Colonic mucosa (tissue), 4 donors: Measurements from ENCODE around the gene GRHL3. TPM values are rescaled to one million over a fixed set of nuclear protein-coding genes. Genes with fewer than 3 reads are reported as not detected.
A peak's percentile ranks its signal among the peaks of the same experiment; 100 is the strongest.

Experiments used
- DNase-seq: peaks from one replicate; pipeline ENCODE4 v3.0.0-alpha.2; 2020
- H3K27ac ChIP-seq: fragments of 200-600 bp; one replicate; pipeline ENCODE4 v1.8.0; 2021
- H3K27me3 ChIP-seq: fragments of 200-600 bp; one replicate; pipeline ENCODE4 v1.8.0; 2021
- H3K36me3 ChIP-seq: fragments of 200-600 bp; one replicate; pipeline ENCODE4 v1.8.0; 2021
- H3K4me1 ChIP-seq: fragments of 200-600 bp; one replicate; pipeline ENCODE4 v1.8.0; 2021; ENCODE audit warnings: mild to moderate bottlenecking
- H3K4me3 ChIP-seq: fragments of 200-600 bp; one replicate; pipeline ENCODE4 v1.8.0; 2021
- H3K9ac ChIP-seq, 2 donors: one replicate each; pipeline ENCODE4 v1.7.0; 2013; ENCODE audit warnings: control low read depth in 2 of 2, low read depth in 2 of 2, low read length in 2 of 2
- H3K9me3 ChIP-seq: fragments of 200-600 bp; one replicate; pipeline ENCODE4 v1.8.0; 2021
- CTCF ChIP-seq: fragments of 200-600 bp; IDR thresholded peaks from one replicate; pipeline ENCODE4 v1.8.0; 2022; ENCODE audit warnings: antibody characterized with exemption, mild to moderate bottlenecking
- intact Hi-C: fragments of 100-400 bp; cut with DNase I; formaldehyde crosslinking; loops from one replicate; pipeline ENCODE4 v1.14.1; 2022
- total RNA-seq, 2 donors: library from RNA; stranded (reverse); fragmentation: NEBNext Ultra II Directional in 1 of 2; extraction: Animal tissue kit (Norgen Biotek cat#: 25700) in 1 of 2; gene quantifications; one replicate each; pipeline ENCODE4 v1.2.1, GENCODE V29; 2021
- donor health status: healthy.
- donor health status: DM: no; HTN: no; CAD: no.
- donor health status: DM: no; HTN: no; CAD: no.

Gene GRHL3
- total RNA-seq, 2 donors from 2014 or later: 0.64 to 1.5 TPM

GRCh38 chr1:24386241-24386640 lies 67.1 kb downstream of the GRHL3 start:
- DNase-seq: peak; percentile 13
- Histone ChIP-seq H3K36me3 (no peaks in the 10 kb centered on the region), H3K9me3 (no peaks in the 10 kb centered on the region), H3K4me3 (no peak overlapping the region), H3K27me3 (no peaks in the 10 kb centered on the region), H3K4me1 (peaks cover 8% of the 10 kb centered on the region), H3K9ac (no peak overlapping the region), H3K27ac (no peak overlapping the region)
- TF ChIP-seq CTCF: no peak
- intact Hi-C loops: no loop called here

GRCh38 chr1:24386931-24387330 lies 67.8 kb downstream of the GRHL3 start:
- TF ChIP-seq CTCF: no peak
- Histone ChIP-seq H3K27me3 (no peaks in the 10 kb centered on the region), H3K27ac (no peak overlapping the region), H3K36me3 (no peaks in the 10 kb centered on the region), H3K4me1 (peaks cover 8% of the 10 kb centered on the region), H3K9me3 (no peaks in the 10 kb centered on the region), H3K4me3 (no peak overlapping the region), H3K9ac (no peak overlapping the region)
- DNase-seq: peak; percentile 12
- intact Hi-C loops: no loop called here

GRCh38 chr1:24387636-24388175 lies 68.5 kb downstream of the GRHL3 start:
- Histone ChIP-seq H3K9me3 (no peaks in the 10 kb centered on the region), H3K9ac (no peak overlapping the region), H3K27ac (no peak overlapping the region), H3K4me3 (no peak overlapping the region), H3K4me1 (peaks cover 8% of the 10 kb centered on the region), H3K27me3 (no peaks in the 10 kb centered on the region), H3K36me3 (no peaks in the 10 kb centered on the region)
- TF ChIP-seq CTCF: no peak
- DNase-seq: peak; percentile 6
- intact Hi-C loops: no loop called here

- Histone ChIP-seq H3K4me3 (no peak overlapping the region), H3K27ac (no peak overlapping the region), H3K36me3 (no peaks in the 10 kb centered on the region), H3K27me3 (no peaks in the 10 kb centered on the region), H3K9me3 (no peaks in the 10 kb centered on the region), H3K9ac (no peak overlapping the region), H3K4me1 (peaks cover 8% of the 10 kb centered on the region)
- no peak for TF ChIP-seq CTCF
- DNase-seq: peak; percentile 15
- intact Hi-C loops: no loop called here
These were observed 69.3 kb downstream of the GRHL3 start for GRCh38 chr1:24388331-24388885.

GRCh38 chr1:24389231-24389678 lies 70.1 kb downstream of the GRHL3 start:
- Histone ChIP-seq H3K4me3 (no peak overlapping the region), H3K27ac (peak overlapping the region; percentile 23), H3K27me3 (no peaks in the 10 kb centered on the region), H3K9ac (no peak overlapping the region), H3K4me1 (peaks cover 8% of the 10 kb centered on the region), H3K36me3 (no peaks in the 10 kb centered on the region), H3K9me3 (no peaks in the 10 kb centered on the region)
- TF ChIP-seq CTCF: no peak
- peak; percentile 55 for DNase-seq
- intact Hi-C loops: no loop called here
